Hematopoietic multipotent progenitor cell treated with erythropoietin and hydrocortisone succinate and interleukin-3 and kit ligand, for 8 days (in vitro differentiated cells): ENCODE data around the gene C2orf15.

Experiments
- DNase-seq: peaks from one replicate; pipeline ENCODE4 v3.0.0-alpha.2; 2015

C2orf15 gene, protein sequence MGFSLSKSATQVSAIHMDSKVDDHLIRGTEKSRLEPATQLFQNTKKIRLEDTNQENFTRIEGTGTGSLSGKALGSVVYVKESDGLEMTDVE

DNA sequence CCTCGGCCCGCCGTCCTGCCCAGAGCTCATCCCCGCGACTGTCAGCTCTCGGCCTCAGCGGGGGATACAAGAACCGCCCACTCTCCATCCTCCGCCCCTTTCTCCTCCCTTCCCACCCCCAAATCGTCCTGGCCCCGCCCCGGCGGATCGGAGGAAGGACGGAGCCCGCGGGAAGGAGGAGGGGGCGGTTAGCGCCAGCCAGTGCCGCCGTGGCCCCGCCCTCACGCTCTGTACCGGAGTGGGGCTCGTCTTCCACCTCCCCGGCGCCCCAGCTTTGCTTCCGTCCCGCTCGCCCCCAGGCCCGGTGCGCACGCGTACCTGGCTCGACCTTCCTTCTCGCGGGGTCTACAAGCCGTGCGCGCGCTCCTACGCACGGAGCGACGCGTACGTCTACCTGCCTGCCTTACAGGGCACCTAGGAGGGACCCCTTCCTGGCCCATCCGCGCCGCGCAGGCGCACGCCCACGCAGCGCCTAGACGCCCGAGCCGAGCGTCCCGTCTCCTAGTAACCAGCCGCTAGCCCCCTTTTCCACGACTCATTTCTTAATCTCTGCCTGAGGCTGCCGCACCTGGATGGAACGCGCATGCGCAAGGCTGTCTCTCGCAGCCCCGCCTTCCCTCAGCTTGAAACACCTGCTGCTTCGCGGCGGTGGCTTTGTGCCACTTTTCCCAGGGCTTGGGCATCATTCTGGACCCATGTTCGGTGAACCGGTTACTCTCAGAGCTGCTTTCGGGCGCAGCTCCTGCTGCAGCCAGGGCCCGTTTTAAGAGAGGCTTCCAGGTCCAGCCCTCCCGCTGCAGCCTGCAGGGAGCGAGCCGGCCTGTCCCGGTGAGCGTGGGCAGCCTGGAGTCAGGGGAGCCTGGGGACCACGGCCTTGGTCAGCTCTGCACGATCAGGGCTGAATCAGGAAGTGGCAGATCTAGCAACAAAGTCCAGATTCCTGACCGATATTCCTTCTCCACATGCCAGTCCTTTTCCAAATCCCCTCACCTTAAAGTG lies at the start of gene C2orf15:
C2orf15 (plus strand) TSS at position 598 of the 999 bp plus-strand sequence. CDS start 8,852 bp downstream, outside the sequence.
- DNase-seq, result peak; percentile 91

DNA sequence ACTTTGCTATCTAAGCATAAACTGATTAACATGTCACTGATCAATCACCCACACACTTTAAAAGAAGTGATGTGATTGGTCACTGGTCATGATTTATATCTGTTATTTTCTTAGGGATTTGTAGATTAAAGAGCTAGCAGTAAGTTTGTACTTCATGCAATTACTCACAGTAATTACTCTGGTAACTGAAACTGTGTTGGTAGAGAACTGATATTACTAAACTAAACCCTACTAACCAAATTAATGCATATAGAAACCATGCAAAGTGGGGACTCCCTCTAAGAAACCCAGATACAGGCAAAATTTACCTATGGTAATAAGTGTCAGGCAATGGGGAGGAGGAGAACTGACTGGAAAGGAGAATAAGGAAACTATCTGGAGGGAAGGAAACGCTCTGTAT lies 44.8 kb upstream of the C2orf15 start:
- no peak for DNase-seq

DNA sequence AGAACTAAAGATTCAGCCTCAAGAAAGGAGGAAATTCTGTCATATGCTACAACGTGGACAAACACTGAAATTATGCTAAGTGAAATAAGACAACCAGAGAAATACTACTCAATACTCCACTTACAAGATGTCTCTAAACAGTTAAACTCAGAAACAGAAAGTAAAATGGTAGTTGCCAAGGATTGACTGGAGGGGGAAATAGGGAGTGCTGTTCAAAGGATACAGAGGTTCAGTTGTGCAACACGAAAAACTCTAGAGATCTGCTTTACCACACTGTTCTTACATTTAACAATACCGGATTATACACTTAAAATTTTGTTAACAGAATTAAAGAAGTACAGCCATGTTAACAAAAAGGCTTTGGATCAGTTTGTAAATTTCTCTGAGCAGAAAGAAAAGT lies 39.8 kb upstream of the C2orf15 start:
- peak; percentile 20 for DNase-seq

DNA sequence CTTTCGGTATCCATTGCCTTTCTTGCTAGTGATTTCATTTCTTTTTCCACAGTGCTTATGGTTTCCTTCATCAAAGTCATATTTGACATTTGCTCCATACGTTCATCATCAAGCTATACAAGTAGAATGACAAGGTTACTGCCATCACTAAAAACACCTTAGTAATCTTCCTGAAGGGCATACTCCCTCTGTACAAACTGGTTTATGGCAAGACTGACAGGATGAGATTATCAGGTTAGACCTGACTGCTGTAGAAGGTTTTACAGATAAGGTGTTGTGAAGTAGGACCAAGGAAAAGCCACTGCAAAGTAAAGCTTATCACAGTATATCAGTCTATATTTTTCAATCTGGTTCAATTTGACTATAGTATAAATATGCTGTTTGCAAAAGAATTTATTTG lies 37.5 kb upstream of the C2orf15 start:
- peak; percentile 16 for DNase-seq

DNA sequence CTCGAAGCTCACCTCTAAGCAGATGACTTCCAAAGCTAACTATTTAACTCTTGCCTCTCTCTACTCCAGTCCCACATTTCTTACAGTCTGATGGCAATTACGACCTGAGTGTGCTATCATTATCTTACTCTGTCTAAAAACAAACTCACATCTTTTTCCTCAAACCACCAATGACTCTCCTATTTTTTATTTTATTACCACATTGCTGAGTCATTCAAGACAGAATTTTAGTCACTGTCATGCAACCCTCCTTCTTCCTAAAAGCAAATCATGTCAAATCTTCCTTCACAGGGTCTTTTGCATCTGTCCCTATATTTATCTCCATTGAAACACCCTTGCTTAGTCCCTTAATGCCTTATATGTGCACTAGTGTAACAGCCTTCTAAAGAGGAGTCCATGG lies 34.6 kb upstream of the C2orf15 start:
- DNase-seq, result peak; percentile 49

DNA sequence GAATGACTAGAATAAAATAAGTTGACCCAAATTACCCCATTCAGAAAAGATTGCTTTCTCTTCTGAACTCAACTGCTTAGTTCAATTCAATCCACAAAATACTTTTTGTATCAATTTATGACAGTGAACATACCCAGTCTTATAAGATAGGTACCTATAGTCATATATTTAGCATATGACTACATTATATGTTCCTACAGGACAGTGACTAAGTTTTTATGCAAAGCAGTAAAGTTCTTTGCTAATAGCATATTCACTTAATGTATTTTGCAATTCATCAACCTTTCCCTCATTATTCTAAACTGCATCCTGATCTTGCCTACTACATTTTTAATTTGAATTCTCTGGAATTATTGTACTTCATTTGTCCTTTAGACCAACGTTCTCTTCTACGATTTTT lies 30.3 kb upstream of the C2orf15 start:
- DNase-seq, result no peak

DNA sequence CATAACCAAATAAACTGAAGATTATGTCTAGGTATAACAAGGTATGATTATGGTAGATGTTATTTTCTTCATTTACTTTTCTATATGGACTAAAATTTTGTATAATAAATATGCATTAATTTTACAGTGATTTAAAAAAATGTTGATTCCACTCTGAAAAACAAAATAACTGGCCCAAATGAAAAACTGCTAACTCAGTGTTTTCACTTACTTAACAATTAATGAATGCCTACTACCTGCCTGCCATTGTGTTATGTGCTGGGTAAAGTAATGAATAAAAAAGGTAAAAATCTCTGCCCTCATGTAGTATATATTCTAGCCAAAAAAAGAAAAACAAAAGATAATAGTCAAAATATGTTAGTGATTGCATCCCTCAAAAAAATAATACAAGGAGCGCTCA lies 29.6 kb upstream of the C2orf15 start:
- DNase-seq, result no peak

DNA sequence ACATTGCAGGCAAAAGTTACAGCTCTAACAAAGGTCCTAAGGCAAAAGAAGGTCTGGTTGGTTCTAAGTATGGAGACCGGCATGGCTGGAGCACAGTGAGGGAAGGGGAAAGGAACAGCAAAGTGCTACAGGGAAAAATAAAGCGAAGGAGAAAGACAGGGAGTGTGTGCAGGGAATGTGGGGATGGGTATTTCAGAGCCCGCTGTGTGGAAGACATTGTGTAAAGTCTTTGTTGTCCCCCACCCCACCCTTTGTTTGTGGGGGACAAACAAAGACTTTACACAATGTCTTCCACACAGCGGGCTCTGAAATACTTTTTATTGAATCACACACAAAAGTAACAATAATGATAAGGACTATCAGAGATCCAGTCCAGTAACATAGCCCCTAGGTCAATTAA lies 28.9 kb upstream of the C2orf15 start:
- no peak for DNase-seq

DNA sequence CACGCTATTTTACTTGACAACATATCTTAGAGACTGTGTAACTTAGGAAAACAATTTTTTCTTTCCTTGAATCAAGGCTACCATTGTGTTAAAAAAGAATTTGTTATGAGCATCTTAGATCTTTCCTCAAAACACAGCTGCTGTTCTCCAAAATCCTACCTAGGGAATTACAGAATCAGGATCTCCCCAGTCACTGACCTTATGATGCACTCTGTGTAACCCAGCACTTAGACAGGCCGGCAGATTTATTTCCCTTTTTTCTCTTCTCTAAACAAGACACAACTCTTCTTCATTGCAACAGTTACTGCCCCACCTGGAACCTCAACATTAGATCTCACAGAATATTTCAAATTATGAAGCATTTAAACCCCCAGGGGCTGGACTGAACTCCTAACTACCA lies 13.5 kb upstream of the C2orf15 start:
- DNase-seq, result no peak

DNA sequence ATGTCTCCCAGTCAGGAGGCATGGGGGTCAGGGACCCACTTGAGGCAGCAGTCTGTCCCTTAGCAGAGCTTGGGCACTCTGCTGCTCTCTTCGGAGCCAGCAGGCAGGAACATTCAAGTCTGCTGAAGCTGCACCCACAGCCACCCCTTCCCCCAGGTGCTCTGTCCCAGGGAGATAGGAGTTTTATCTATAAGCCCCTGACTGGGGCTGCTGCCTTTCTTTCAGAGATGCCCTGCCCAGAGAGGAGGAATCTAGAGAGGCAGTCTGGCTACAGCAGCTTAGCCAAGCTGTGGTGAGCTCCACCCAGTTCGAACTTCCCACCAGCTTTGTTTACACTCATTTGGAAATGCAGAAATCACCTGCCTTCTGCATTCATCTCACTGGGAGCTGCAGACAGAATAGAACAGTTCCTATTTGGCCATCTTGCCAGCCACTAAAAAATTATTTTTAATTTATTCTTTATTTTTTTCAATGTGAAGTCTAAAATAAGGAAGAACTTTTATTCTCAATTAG lies 6.4 kb upstream of the C2orf15 start:
- DNase-seq, result peak; percentile 85

DNA sequence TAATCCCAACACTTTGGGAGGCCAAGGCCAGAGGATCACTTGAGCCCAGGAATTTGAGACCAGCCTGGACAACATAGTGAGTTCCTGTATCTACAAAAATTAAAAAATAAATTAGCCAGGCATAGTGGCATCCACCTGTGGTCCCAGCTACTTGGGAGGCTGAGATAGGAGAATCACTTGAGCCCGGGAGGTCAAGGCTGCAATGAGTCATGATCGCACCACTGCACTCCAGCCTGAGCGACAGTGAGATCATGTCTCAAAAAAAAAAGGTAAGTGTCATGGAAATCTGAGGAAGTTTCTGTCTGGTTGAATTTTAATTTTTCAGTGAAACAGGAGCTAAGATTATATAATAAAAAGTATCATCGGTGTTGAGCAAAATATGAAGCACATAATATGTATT lies 2.5 kb upstream of the C2orf15 start:
- no peak for DNase-seq

DNA sequence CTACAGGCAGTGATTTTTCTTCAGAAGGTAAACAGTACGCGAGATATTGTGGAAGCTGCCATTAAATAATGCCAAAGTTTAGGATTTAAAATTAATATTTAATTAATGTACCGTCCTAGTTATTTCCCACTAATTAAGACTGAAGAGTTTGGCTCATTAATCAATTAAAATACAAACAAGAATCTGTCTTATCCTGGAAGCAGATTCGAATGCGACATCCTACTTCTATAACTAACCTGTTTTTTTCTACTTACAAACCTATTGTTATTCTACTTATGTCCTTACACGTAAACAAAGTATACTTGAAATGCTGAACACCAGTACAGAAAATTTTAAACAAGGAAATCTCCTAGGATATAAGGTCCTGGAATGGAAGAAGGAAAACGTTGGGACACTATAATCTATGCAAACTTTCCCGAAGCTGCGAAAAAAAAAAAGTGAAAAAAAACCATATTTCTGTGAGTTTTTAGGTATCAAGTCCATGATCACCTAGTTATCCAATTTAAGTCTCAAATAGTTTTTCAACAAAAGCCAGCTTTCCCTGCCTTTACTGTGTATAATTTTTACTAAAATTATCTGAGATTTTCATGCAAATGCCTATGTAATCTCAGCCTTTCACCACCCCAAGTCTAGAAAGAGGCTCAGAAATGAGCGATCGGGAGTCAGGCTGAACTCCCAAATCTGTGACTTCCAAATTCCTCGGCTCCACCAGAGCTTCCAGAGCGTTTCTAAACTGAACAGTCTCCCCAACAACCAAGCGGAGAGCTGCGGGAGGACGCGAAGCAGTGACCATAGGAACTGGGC lies 1.2 kb upstream of the C2orf15 start:
- DNase-seq, result no peak

DNA sequence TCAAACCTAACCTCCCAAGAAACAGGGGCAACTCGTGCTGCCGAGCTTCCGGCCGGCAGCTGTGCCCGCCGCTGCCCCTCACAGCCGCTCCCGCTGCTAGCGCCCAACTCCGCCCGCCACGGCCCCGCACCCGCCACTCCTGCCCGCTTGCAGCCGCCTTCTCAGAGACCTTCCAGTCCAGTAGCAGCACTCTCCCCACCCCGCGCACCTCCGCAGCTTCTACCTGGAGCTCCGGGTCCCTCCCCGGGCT lies 722 bp upstream of the C2orf15 start:
- no peak for DNase-seq

DNA sequence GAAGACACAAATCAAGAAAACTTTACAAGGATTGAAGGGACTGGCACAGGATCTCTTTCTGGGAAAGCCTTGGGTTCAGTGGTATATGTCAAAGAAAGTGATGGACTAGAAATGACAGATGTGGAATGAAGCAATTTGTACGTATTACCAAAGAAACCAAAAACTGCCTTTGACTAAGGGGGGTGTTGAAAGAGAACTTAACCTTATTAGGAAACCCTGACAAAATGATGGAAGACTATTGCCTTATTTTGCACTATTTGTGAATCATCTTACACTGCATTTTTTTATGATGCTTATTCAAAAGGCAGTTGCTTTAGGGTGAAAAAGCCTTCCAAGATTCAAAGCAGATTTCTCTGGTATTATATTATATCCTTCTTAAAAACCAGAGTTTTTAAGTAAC lies 9.2 kb downstream of the C2orf15 start:
- DNase-seq, result no peak

DNA sequence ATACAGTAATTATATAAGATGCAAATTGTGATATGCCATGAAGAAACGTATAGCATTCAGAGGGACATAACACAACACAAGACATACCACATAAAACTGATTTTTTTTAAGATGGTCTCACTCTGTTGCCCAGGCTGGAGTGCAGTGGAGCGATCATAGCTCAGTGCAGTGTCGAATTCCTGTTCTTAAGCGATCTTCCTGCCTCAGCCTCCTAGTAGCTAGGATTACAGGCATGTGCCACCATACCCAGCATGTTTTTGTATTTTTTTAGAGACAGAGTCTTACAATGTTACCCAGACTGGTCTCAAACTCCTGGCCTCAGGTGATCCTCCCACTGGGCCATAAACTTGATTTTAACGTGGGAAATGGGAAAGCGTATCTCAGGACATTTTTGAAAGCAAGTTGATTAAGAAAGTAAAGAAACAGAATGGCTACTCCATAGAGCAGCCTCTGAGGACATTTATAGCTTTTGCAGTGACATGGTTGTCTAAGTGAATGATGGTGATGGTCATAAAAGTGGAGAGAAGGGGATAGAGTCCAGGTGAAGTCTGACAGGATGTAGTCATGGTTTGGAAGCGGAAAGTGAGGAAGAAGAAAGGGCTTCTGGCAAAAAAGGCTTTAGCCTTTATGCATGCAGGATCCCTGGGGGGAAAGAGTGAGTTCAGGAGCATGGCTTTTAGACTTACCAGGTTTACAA lies 10.8 kb downstream of the C2orf15 start:
- DNase-seq, result no peak

DNA sequence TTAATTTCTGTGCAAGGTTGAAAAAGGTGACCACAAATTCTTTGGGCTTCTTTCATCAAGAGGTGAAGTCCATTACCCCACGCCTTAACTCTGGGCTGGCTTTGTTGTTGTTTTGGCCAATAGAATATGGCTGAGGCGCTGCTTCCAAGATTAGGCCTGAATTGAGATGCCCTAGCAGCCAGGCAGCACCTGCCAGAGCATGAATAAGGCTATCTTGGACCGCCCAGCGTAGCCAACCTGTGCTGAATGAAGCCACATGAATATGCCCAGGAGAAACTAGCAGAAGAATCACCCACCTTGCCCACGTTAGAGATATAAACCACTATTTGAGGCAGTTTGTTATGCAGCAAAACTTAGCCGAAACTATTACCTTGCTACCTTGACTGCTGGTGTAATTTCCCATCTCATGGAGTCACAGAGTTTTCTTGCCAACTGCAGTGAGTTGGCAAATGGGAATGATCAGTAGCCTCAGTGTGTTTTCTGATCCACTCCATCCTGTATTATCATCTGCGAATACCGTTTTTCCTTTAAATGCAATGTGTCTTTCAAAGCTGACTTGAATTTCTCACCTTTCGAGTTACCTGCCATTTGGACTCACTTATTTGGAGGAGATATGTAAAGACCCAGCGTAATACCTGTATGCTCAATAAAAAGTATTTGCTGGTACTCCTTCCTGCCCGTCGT lies 12.6 kb downstream of the C2orf15 start:
- peak; percentile 39 for DNase-seq

DNA sequence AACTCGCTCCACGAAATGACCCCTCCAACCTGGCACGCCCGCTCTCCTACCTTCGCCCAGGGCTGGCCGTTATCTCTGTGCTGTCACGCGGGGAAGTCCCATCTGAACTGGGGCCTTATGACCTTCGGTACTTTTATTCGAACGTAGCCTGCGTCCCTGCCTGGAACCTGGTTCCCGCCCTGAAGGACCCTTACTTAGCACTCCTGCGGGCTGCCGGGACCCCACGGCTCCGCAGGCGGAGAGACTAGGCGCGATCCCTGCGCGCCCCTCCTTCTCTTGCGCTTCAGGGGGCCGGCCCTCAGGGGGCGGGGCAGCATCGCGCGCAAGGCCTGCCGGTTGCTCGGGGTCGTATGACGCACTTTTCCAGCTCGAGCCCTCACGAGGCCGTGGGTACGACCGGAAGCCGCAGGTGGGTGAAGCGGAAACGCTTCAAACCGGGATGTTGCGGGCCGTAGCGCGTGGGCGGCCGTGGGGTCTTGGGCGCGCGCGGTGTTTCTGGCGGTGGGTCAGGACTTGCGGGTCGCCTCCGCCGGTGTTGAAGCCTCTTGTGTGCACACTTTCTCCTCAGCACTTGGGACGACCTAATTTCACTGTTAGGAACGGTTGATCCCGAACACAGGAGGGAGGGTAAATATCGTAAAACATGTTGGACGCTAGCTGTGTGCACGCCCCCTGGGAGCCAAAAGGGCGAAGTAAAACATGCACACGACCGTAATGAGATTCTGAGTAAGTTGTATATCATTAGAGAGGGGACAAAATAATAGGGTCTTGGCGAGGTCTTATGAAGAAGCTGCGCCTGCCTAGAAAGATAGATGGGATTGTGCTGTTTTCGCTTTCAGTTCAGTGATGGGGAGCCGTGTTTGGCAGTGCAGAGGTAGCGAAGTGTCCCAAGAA lies 13.4 kb downstream of the C2orf15 start, which contains the start of the genes LIPT1 and TSGA10:
LIPT1 (plus strand) TSS at position 325 of the 894 bp plus-strand sequence. CDS start 6,991 bp downstream, outside the sequence.
TSGA10 (minus strand) TSS at position 300 of the 894 bp plus-strand sequence. CDS start 45,503 bp downstream, outside the sequence.
- DNase-seq, result peak; percentile 94

DNA sequence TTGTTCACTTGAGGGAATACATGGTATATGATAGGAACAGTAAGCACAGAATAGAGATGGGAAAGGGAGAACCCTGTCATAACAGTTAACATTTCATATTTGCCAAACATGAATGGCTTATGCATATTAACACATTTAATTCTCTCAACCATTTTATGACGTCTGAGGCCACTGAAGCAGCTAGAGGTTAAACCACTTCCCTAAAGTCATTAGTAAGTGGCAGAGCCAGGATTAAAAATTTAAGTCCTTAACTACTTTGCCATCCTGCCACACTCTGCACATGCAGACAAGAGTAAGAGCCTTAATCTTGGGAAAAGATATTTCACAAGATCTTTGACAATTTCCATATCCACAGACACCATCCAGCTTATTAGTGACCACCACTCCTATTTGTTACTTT lies 15.4 kb downstream of the C2orf15 start:
- DNase-seq, result no peak

DNA sequence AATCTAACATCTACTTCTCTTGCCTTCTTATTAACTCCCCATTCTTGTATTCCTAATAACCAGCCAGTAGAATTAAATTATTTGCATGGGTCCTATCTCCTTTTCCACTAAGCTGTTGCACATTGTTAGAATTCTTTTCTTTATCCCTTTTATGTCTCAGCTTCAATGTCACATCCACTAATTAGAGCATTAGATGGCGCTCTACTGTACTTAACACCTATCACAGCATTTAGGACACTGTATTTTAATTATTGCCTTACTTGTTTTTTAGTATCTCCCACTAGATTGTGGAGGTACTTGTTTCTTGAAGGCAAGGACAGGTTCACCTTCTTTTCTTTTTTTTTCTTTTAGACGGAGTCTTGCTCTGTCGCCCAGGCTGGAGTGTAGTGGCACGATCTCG lies 17.1 kb downstream of the C2orf15 start:
- DNase-seq, result no peak

DNA sequence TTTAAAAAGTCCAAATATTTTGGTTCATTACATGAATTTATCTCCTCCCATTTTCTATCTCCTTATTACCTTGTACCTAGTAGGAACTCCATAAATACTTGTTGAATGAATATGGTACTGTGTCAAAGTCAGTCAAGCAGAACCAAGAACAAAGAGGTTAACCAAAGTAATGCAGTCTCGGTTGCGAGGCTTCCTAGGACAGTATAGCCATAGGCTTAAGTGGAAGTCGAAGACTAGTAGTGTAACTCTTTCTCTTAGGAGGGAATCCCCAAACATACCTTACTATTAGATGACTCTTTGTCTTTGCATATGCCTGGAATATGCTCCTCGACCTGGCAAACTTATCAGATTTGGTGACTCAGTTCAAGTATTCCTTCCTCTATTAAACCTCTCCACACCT lies 18.1 kb downstream of the C2orf15 start:
- DNase-seq, result no peak

DNA sequence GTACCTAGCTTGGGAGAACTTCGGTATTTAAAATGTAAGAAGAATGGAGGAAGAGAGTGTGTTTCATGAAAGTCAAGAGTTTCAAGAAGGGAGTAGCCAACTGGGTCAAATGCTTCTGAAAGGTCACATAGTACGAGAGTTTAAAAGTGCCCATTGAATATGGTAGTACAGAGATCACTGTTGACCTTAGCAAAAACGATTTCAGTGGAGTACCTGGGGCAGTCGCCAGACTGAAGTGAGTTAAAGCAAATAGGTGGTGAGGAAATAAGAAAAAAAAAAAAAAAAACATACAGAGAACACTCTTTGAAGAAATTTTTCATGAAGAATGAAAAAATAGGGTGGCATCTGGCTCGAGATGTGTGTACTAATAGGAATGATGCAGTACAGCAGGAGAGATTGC lies 24.7 kb downstream of the C2orf15 start:
- DNase-seq, result no peak
